Forelimb muscle (tissue), 1 donor: ENCODE results near the gene INKA2. TPM values are rescaled to one million over a fixed set of nuclear protein-coding genes. Genes with fewer than 3 reads are reported as not detected.
"Not testable (repeated sequence)": the region's sequence is repeated elsewhere in the genome, so short reads cannot be mapped to it uniquely, and the experiment has no call there.

Experiments used
- DNase-seq: peaks from one replicate; pipeline ENCODE4 v3.0.0-alpha.2; 2013; ENCODE audit warnings: low read depth
- polyA plus RNA-seq: library from polyadenylated mRNA; unstranded; fragments of 120-200 nt; gene quantifications from one replicate; pipeline ENCODE4 v1.2.1, GENCODE V29; 2013; ENCODE audit not compliant: insufficient read length

Gene INKA2
- polyA plus RNA-seq, 1 donor = 61.5 TPM

DNA sequence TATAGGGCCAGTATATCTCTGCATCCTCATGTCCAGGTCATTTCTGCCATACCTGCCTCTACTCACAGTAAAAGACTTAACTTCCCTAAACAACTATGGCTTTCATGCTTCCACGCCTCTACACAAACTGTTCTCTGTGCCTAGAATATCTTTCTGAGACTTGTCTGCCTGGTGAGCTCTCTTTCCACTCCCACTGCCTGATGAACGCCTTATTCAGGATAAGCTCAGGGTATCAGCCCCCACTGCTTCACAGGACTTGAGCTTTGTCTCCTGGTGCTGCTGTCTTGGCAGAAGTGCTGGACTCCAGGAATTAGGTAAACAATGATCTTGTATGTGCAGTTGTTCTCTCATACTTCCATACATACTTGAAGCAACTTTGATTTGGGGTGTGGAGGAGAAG is 11.7 kb upstream of the INKA2 start:
- no peak for DNase-seq

DNA sequence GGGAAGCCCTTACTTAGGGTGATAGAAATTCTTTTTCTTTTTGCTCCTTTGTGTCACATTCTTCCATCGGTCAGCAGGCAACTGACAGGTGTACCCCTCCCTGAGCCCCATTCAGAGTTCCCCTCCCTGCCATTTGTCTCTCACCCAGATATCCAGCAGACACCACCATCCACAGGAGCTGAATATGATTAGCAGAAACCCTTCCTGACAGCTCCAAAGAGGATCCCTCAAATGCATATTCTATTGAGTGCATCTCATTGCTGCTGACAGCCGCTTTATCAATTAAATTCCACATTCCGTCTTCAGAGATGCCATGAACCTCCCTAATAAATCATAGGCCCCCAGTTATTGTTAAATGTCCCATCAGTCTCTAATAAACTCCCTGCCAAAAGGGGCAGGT is 10.4 kb upstream of the INKA2 start:
- no peak for DNase-seq

DNA sequence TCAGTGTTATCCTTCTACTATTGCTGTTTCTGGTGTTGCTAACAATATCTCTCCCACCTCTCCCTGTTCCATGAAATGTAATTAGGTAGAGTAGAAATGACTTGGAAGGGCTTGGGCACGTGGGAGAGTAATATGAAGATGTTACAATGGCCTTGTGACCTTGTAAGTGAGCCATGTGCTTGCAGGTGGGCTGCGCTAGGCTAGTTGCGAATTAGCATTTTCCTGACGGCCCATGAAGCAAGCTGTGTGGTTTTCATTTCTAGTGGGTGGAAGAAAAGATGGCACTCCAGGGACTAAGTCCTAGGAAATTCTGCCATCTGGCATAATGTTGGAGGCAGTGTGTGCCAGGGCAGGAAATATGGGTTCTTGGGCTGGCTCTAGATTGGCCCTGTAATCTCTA is 8.8 kb upstream of the INKA2 start:
- DNase-seq = no peak

DNA sequence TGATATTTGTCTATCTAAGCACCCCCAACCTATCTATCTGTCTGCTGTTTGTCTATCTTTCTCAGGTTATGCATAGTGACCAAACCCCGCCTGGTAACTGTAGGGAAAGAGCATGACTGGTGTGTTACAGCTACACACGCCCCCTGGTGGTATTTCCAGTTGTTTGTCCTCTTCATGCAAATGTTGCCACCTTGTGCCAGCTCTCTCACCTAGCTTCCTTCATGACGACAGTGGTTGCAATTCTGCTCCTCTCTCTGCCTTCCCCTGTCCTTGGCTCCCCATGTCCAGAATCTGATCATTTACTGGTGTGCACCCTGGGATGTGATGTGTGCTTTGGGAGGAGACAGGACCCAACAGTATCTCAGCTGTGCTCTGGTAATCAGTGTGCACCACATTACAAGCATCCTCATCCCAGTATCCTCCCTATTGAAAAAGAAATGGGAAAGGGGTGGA is 8.1 kb upstream of the INKA2 start:
- no peak for DNase-seq

DNA sequence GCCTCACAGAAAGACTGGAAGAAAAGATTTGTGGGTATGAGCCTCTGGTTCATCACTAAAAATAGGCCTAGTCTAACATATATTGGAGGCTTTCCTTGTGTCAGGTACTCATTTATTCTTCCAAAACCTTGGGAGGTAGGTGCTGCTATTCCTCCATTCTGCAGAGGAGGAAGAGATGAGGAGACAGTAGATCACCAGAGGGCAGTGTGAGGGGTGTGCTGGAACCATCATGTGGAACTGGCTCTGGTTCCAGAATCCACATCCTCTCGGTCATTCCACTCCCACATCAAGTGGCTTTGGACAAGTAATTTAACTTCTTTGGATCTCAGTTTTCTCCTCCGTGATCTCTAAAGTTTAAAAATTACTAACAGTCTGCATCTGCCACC is 7.4 kb upstream of the INKA2 start:
- DNase-seq = no peak

DNA sequence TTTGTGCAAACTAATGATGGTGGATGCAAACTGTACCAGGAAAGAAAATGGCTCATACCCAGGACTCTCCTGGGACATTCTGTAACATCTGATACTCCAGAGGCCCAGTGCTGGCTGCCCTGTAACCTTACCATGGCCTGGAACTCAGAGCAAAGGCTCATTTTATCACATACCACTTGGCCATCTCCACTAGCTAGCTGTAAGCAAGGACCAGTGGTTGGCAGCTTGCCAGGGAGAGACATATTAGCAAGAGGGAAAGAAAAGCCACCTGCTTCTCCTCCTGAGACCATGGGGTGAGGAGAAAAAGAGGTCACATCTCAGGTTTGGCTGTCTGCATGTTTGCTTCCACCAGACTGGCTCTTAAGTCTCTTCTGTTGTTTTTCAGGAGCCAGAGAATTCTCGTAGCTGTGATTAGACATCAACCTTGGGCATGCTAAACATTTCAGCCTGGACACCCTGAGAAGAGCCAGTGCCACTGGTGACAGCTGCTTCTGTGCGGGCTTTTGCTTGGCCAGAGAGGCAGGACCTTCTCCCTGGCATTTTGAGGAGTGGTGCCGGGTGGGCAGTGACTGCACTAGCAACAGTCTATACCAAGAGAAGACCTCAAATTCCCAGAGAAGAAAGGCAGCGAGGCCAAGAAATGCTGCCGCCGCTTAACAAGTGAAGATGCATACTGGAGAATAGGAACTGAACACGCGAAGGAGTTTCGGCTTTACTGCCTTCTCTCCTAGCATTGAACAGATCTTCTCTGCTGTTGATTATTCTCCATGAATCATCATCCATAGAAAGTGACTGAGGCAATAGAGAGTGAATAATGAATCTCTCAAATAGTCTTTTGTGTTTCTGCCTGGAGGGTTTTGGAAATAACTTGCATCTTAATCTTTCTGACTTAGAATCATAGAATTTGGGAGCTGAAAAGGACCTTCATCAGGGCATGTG is 6.7 kb upstream of the INKA2 start:
- no peak for DNase-seq

DNA sequence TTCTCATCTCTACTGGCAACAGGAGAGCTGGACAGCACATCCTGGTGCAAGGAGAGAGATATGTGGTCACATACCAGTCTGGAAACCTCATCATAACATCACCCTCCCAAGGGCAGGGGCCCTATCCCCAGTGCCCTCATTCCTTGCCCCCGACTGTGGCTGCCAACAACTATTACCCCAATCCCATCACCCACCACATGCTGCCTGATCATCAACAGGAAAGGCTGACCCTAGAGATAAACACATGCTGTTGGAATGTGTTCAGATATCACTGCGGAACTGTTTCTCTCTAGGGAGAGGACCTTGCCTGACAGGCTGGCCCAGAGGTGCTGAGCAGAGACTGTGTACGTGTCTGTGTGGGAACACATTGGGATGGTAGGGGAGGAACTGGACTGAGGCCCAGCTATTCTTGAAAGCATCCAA is 4.5 kb upstream of the INKA2 start:
- DNase-seq = no peak

DNA sequence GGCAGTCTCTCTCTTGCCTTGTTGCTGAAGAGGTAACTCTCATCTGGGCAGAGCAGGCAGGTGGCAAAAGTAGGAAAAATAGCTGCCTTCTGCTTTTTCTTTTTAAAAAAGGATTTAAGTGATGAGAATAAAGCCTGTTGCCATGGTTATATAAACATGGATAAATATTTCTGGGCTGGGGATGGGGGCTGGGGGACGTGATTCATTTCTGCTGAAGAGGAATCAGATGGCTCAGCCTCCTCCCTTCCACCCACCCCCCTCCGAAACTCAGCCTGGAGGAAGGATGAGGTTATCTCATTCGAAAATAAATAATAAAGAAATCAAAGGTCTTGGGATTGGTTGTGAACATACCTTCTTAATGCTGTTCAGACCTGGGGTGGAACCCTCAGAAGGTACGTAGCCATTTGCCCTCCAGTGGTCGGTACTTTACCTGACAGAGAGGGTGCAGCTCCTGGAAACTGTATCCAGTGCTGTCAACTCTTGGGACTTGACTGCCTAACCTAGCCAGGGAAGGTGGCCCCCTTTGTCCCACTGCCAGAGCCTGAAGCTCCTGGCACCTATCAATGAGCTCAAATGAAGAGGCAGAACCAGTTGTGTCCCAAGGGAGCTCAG is 3.8 kb upstream of the INKA2 start:
- no peak for DNase-seq

DNA sequence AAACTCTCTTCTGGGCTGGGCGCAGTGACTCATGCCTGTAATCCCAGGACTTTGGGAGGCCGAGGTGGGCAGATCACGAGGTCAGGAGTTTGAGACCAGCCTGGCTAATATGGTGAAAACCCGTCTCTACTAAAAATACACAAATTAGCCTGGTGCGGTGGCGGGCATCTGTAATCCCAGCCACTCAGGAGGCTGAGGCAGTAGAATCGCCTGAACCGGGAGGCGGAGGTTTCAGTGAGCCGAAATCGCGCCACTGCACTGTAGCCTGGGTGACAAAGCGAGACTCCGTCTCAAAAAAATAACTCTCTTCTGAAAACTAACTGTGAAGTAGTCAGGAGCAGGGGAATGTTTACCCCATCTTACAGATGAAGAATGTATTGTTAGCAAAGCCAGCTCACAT is 3.1 kb upstream of the INKA2 start:
- not testable (repeated sequence) for DNase-seq

DNA sequence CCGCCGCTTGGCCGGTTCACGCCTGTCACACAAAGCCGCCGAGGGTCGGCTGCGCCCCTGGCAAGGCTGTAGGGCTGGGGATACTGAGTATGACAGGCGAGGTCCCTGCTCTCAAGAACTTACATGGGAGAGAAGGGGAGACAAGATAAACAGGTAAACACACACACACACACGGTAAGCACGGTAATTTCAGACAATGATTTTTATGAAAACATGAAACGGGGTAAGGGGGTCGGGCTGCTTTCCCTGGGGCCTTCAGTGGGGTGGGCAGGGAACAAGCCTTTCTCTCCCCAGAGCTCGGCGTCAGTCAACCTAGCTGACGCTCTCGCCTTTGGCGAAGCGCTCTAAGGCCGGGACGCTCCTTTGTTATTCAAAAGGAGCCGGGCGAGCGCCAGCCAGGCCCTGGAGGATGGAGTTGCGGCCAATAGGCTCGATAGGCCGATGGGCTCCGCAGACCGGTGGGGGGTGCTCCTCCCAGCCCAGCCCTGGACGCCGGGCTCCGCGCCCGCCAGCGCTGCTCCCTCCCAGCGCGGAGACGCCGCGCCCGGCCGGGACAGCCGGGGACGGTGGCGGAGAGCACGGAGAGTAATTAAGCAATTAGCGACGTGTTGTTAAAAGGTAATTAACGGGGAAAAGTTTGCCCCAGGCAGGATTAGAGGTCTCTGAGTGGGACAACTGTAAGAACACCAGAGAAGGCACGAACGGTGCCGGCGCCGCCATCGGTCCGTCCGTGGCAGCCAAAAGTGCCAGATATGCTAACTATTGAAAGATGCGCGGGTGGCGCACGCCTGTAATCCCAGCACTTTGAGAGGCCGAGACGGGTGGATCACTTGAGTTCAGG is 950 bp upstream of the INKA2 start:
- DNase-seq = no peak

DNA sequence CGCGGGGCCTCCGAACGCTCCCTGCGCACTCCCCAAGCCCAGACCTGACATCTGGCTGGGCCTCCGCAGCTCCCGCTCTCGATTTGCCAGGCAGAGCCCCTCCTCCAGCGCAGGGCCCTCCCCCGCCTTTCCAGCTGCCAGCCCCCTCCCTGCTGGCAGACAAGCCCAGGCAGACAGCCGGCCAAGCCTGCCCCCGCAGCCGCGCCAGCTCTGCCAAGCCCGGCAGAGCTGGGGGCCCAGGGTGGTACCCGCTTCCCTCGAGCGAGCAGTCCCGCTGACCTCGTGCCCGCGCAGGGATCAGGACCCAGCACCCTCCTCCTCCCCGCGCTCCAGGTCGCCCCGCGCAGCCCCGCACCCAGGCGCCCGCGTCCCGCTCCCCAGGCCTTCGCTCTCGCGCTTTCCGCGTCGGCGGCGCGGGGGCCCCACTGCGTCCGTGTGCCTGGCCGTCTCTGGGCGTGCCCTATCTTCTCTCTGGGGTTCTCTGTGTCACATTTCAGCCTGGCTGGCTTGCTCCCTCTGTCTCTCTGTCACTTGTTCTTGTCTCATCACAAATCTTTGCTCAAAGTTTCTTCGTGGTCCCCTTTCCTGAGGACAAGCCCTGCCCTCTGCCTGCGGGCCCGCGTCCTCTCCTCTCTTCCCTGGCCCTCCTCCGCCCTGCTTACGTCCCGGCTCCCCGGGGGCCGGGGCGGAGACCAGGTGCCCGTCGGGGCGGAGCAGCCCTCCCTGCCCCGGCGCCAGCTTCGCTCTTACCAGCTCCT is 580 bp downstream of the INKA2 start:
- DNase-seq = no peak

DNA sequence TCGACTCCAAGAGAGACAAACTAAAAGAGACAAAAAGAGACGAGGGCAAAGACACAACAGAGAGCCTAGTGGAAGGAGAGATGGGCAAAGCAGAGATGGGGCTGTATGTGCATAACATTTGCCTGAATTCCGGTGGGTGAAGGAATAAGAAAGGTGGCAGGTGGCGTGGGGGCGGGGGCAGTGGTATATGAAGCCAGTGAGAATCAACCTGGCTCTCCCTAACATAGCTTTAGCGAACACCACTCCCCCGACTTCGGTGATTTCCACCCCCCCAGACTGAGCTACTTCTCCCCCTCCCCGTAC is 1.1 kb downstream of the INKA2 start:
- no peak for DNase-seq

DNA sequence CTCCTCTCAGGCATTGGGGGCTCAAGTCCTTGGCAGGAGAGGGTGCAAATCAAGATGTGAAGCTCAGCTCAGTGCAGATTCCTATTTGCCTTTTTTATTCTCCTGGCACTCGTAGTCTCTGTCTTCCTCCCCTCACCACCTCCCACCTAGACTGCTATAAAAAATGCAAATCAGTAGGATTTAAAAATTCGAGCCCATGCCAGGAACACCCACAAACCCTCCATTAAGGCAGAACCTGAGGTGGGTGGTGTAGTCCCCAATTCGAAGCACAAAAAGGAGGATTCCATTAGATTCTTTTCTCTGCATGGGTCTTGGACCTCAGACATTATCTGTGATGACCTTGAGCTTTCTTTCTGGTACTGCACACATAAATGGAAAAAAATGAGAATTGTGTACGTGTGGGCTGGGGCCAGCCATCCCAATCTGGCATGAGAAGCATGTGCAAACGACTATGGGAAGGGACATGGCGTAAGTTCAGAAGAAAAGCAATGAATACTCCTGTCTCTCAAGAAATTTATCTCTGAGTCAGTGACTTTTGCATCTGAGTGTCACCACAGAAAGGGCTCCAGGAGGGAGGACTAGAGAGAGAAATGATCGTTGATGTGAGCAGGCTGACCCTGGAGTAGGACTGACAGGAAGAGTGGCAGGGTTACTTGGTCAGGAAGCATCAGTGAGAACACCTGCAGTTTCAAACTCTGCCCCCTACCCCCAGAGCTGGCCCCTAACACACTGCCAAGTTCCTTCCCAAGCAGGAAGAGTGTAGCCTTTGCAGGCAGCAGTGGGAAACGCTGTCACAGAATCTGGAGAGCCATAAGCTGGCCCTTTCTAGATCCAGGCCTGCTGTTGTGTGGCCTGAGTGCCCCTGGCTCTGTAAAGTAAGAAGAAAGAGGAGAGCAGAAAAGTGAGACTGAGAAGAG is 1.7 kb downstream of the INKA2 start:
- DNase-seq = no peak

DNA sequence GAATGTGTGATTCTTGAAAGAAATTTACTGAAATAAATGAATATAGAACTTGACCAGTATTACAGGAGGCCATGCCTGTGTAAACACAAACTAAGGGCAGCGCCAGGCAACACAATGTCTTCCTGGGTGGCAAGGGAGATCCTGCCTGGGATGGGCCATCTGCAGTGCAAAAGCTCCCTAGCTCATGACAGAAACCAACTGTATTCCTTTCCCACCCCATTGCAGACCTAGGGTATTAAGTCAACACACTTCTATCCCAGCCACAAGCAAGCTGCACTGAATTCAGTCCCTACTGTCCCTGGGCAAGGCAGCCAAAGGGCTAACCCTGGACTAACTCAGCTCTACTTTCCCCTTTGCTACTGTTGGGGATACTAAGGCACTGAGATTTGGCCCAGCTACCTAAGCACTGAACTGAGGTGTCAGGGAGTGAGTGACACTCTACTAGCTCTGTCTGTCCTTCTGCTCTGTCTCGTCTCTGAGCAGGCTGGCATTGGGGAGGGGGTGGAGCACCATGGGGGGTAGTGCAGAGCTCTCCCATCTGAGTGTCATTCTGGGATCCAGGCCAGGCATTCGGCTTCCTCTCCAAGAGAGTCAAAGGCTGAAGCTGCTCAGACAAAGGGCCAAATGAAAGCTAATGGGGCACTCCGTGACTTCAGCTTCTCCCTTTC is 2.5 kb downstream of the INKA2 start:
- DNase-seq = no peak

DNA sequence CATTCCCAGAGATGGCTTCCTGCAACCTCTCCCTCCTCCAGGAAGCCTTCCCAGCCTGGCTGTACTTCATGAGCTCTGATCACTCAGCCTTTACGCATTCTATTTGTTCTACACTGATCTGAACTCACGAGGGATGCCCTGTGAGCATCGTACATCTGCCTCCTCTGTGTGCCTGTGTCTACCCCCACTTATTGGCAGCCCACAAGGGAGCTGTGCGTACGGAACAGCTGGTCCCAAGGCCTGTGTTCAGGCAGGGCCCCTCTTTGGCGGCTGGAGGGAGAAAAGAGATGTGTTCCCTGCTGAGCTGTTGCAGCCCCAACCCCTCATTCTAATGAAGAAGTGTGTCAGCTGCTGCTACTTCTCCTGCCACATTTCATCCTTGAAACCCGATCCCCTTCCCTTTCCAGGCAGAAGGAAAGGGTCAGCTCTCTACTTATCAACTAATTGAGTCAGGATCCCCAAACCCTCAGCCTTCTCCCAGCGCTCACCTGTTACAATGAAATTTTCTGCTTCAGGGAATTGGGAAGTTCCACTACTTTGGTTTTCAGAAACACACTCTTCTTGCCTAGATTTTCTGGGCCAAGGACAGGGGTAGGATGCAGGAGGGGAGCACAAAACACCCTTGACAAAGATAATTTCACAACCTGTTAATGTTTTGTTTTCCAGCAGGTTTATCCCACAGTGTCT is 3.2 kb downstream of the INKA2 start:
- no peak for DNase-seq

DNA sequence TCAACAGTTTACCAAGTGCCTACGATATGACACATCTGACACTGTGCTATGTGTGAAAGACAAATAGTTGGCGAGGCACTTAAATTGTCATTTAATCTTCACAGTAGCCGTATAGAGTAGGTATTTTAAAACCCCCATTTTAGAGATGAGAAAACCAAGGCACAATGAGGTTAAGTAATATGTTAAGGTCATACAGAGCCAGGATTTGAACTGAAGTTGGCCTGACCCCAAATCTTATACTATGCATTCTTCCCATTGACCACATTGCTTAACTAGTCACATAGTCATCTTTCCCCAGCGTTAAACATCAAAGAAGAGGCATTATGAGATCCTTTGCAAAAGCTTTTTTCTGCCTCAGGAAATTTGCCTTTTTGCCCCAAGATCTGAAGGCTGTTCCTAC is 3.9 kb downstream of the INKA2 start:
- no peak for DNase-seq

DNA sequence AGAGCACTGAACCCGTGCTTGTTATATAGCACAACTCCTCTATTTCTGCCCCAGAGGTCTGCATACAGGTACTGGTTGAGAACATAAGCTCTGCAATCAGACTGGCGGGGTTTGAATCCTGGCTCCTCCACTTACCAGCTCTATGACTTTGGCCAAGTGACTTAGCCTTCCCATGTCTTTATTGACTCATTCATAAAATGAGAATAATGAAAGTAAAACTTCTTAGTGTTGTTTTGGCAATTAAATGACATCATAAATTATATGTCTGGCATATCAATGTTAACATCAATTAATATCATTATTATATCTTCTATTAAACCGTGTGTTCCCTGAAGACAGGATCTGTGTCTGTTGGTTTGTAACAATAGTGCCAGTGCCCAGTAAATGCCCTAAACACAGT is 4.3 kb downstream of the INKA2 start:
- DNase-seq = no peak

DNA sequence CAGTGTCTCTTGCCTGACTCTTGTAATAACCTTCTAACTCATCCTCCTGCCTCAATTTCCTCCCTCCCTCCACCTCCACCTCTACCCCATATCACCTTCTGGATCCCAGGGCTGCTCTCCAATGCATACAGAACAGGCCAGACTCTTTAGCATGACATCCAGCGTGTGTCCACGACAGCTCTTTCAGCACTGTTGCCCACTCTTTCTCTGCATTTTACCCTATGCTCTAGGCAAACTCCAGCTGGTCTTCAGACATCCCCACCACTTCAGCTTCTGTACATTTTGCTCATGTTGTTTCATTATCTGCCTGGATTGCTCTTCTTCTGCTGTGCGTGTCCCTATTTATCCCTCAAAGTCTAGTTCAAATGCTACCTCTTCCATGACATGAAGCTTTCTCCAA is 4.8 kb downstream of the INKA2 start:
- no peak for DNase-seq

DNA sequence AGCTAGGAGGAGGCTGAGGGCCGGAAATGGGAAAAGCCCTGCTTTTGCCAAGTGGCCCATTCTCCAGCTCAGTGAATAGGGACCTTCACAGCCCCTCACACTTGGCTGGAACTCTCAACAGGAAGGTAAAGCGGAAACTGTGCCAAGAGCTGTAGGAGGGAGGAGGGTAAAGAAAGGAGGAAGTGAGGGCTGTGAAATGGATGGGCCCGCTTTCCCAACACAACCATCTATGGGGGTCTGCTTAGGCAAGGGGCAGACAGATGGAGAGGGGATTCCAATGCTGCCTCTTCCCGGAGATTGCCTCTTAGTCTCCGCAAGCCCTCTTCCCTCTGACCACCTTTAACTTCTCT is 5.2 kb downstream of the INKA2 start:
- DNase-seq = no peak
